Measurements from ENCODE around the gene HNRNPD. TPM values are rescaled to one million over a fixed set of nuclear protein-coding genes. Genes with fewer than 3 reads are reported as not detected.
A peak's percentile ranks its signal among the peaks of the same experiment; 100 is the strongest.

The HNRNPD gene
- total RNA-seq, 4 donors from 2014 or later, result 95.6 to 342 (median 136) TPM

DNA sequence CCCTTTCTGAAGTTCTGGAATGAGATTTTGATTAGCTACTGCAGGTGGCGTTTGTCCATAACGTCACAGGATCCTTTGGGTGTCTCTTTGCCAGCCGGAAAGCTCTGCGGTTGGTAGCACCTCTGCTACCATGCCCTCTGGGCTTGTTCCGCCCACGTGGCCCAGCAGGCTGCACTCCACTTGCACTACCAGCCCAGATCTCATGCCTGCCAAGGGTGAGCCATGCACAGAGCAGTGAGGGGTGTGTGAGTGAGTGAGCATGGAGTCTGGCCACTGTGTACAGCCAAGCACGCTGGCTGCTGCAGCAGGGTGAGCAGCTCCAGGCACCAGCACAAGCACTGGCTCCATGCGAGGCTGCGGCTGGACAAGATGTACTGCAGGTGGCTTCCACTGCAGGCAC lies 6.6 kb upstream of the HNRNPD start:
- no peak overlapping the region for H3K27ac ChIP-seq
- peaks cover 0 to 12% (median 4%) of the 10 kb centered on the region in 4 donors for H3K4me1 ChIP-seq
- DNase-seq, result no peak
- no peaks in the 10 kb centered on the region for H3K9me3 ChIP-seq
- no peak overlapping the region for H3K4me3 ChIP-seq
- no peak for TF ChIP-seq POLR2A (IDR thresholded peaks at IDR 0.05)
- TF ChIP-seq, protein P1, sequence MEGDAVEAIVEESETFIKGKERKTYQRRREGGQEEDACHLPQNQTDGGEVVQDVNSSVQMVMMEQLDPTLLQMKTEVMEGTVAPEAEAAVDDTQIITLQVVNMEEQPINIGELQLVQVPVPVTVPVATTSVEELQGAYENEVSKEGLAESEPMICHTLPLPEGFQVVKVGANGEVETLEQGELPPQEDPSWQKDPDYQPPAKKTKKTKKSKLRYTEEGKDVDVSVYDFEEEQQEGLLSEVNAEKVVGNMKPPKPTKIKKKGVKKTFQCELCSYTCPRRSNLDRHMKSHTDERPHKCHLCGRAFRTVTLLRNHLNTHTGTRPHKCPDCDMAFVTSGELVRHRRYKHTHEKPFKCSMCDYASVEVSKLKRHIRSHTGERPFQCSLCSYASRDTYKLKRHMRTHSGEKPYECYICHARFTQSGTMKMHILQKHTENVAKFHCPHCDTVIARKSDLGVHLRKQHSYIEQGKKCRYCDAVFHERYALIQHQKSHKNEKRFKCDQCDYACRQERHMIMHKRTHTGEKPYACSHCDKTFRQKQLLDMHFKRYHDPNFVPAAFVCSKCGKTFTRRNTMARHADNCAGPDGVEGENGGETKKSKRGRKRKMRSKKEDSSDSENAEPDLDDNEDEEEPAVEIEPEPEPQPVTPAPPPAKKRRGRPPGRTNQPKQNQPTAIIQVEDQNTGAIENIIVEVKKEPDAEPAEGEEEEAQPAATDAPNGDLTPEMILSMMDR (IDR thresholded peaks at IDR 0.05), result no peak
- no peaks in the 10 kb centered on the region for H3K36me3 ChIP-seq
- H3K27me3 ChIP-seq, result no peaks in the 10 kb centered on the region

DNA sequence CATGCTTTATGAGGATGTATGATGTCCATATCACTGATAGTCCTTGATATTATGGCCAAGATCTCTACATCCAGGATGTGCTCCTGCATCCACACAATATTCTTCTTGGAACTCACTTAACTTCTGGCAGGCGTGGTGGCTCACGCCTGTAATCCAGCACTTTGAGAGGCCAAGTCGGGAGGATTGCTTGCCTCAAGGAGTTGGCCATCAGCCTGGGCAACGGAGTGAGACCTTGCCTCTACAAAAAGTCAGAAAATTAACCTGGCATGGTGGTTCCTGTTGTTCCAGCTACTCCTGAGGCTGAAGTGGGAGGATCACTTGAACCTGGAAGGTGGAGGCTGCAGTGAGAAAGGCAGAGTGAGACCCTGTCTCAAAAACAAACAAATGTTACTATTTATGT lies 2.3 kb upstream of the HNRNPD start:
- peaks cover 0 to 13% (median 5%) of the 10 kb centered on the region in 4 donors for H3K4me1 ChIP-seq
- no peak for DNase-seq
- H3K27me3 ChIP-seq, result no peaks in the 10 kb centered on the region
- no peak overlapping the region for H3K4me3 ChIP-seq
- no peaks in the 10 kb centered on the region for H3K9me3 ChIP-seq
- no peak overlapping the region for H3K27ac ChIP-seq
- no peak for TF ChIP-seq POLR2A (IDR thresholded peaks at IDR 0.05)
- TF ChIP-seq, protein P1 (IDR thresholded peaks at IDR 0.05), result no peak
- no peaks in the 10 kb centered on the region for H3K36me3 ChIP-seq

DNA sequence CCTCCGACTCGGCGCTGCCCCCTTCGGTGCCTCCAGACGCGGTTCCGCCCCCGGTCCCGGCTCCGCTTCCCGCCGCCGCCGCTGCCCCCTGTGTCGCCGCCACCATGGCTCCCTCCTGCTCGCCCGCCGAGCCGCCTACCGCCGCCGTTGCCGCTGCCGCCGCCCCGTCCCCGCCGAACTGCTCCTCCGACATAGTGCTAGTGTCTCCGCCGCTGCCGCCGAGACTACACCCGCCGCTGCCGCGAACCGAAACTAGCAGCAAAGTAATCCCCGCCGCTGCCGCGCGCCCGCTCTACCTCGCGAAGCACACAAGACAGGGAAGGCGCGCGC lies 340 bp downstream of the HNRNPD start:
- H3K4me3 ChIP-seq, result peak overlapping the region; percentile 90 to 98 (median 96)
- DNase-seq, result no peak
- no peaks in the 10 kb centered on the region for H3K27me3 ChIP-seq
- TF ChIP-seq, protein P1 (IDR thresholded peaks at IDR 0.05), result no peak
- no peak for TF ChIP-seq POLR2A (IDR thresholded peaks at IDR 0.05)
- H3K36me3 ChIP-seq, result peaks cover 0 to 5% (median 0%) of the 10 kb centered on the region in 3 donors
- H3K27ac ChIP-seq, result peak overlapping the region; percentile 93 to 100 (median 99)
- H3K4me1 ChIP-seq, result peaks cover 0 to 38% (median 7%) of the 10 kb centered on the region in 4 donors
- H3K9me3 ChIP-seq, result no peaks in the 10 kb centered on the region

DNA sequence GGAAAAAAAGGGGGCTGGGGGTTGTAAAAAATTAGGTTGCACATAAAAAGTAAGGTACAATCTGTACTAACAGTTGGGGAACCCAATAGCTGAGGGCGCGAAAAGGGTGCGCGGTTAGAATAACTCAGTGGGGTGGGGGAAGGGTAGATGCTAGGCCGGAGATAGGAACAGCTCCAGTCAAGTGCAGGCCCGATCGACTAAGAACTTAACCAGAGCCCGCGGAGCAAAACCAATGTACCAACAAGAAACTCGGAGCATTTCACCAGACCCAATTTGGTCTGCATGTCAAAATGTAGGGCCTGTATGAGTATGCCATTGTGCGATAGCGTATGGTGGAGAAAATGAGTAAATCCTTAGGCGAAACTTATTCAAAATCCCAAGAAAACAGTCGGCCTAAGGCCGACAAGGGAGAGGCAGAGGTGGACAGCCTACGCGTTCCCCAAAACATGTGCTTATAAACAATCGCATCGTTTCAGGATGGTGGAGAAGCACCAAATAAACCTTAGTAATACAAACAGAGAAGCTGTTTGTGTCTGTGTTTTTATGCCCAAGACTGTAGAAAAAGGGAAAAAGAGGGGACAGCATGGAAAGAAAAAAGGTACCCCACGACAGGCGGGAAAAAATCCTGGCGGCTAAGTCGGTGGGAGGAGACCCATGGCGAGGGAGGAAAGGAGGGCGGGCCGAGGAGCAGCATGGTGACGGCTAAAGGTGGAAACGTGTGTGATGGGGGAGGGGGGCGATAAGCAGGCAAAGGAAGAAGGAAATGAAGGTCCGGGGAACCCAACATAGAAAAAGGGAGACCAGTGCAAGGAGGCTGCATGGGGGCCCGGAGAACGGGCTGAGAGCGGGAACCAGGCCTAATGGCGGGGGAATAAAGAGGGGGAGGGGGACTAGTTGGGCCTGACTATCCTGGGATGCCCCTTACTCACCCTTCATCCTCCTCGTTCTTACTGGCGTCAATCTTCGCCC lies 990 bp downstream of the HNRNPD start:
- Histone ChIP-seq H3K27ac (peak overlapping the region; percentile 93 to 100 (median 99)), H3K9me3 (no peaks in the 10 kb centered on the region), H3K4me3 (peak overlapping the region; percentile 90 to 98 (median 96)), H3K27me3 (no peaks in the 10 kb centered on the region), H3K36me3 (peaks cover 0 to 5% (median 0%) of the 10 kb centered on the region in 3 donors), H3K4me1 (peaks cover 0 to 45% (median 10%) of the 10 kb centered on the region in 4 donors)
- TF ChIP-seq POLR2A (IDR thresholded peaks at IDR 0.05), result peak in 1 of 2 donors; percentile 18
- TF ChIP-seq, protein P1 (IDR thresholded peaks at IDR 0.05), result no peak
- DNase-seq, result peak; percentile 78 to 89 (median 82)

DNA sequence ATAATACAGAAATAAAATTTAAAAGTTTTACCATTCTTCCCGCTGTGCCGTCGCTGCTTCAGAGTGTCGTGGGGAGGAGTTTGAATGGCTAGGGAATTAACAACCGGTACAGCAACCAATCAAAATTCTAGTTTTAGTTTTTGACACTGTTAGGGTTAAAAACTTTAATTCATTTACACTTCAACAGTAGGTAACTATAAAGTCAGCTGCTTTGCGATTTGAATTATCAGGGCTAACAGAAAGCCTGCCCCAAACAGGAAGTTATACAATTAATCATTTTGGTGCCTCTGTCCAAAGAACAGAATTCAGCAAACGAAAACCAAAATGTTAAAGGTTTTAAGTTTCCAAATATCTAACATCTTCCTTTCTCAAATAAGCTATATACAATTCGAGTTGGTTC lies 2.3 kb downstream of the HNRNPD start:
- TF ChIP-seq, protein P1 (IDR thresholded peaks at IDR 0.05), result no peak
- no peak for TF ChIP-seq POLR2A (IDR thresholded peaks at IDR 0.05)

More for the DNA sequence above, 2.3 kb downstream of the HNRNPD start:
- H3K4me3 ChIP-seq, result peak overlapping the region; percentile 90 to 98 (median 96)
- peaks cover 0 to 54% (median 11%) of the 10 kb centered on the region in 4 donors for H3K4me1 ChIP-seq
- H3K9me3 ChIP-seq, result no peaks in the 10 kb centered on the region
- peaks cover 0 to 6% (median 0%) of the 10 kb centered on the region in 3 donors for H3K36me3 ChIP-seq
- no peaks in the 10 kb centered on the region for H3K27me3 ChIP-seq
- DNase-seq, result no peak
- H3K27ac ChIP-seq, result peak overlapping the region in 1 of 4 donors; percentile 93

All from Peyer's patch (tissue), 4 donors.